ENCODE results near the gene MACROD2. TPM values are rescaled to one million over a fixed set of nuclear protein-coding genes. Genes with fewer than 3 reads are reported as not detected.

MACROD2 gene
- total RNA-seq, 1 experiment from 2014 or later: 1.6 TPM

DNA sequence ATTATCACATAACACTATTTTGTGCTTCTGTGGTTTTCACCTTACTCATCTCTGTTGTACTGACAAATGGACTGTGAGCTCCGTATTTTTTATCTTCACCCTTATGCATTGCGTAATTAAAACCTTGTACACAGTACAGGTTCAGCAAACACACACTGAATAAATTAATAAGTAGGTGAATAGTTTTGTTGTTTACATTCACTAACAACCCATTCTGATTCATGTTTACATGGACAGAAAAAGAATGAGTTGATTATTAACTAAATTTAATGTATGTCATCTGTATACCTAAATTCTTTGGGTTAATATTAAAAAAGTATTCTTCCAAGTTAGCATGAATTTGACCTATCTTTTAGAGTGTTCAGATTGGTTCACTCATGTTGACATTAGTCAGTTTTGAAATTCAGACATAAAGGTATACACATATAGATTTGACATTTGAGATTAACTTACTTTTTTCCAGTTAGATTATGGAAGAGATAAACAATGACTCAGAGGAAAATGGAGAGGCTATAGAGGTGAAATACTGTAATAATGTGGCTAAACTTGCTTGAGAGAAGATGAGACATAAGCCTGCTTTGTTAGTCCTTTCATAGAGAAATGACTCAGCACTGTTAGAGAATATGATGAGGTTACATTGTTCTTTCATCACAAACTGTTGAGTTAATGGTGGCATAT lies 883.8 kb downstream of the MACROD2 start:
- no peaks in the 10 kb centered on the region; a peak in 1 of 5 replicates for H3K9me3 Mint-ChIP-seq
- no peaks in the 10 kb centered on the region; the same call in 1 of the 2 replicates for H3K27me3 Mint-ChIP-seq (ENCODE audit: low read depth)
- Histone ChIP-seq H3K4me1 (ENCODE audit: insufficient read depth, low read length) (no peaks in the 10 kb centered on the region), H2AFZ (ENCODE audit: low read length) (no peak overlapping the region), H3K23me2 (ENCODE audit: insufficient read length, low read depth, low read length, poor library complexity, severe bottlenecking) (no peaks in the 10 kb centered on the region), H3K18ac (ENCODE audit: insufficient read length, low read depth, low read length) (no peak overlapping the region), H3K4me2 (ENCODE audit: insufficient read depth, insufficient read length, low read length) (no peak overlapping the region), H2BK15ac (ENCODE audit: low read depth, low read length) (no peak overlapping the region), H3K79me2 (ENCODE audit: insufficient read depth, low read length) (no peaks in the 10 kb centered on the region), H3K9me3 (ENCODE audit: control insufficient read depth, low read depth, low read length) (no peaks in the 10 kb centered on the region), H4K20me1 (ENCODE audit: control insufficient read depth, insufficient read depth, insufficient read length) (no peaks in the 10 kb centered on the region), H4K8ac (replicated peaks; ENCODE audit: insufficient read length, low read depth, low read length) (no peak overlapping the region), H2BK5ac (ENCODE audit: insufficient read length, low read length) (no peak overlapping the region), H3K56ac (ENCODE audit: insufficient read length, low read depth, low read length) (no peak overlapping the region), H2BK12ac (ENCODE audit: insufficient read length, low read depth, low read length) (no peak overlapping the region), H3K14ac (ENCODE audit: insufficient read depth, low read length) (no peak overlapping the region), H4K5ac (ENCODE audit: insufficient read length, low read depth, low read length) (no peak overlapping the region), H3K4ac (ENCODE audit: low read depth, low read length) (no peak overlapping the region), H3K27me3 (ENCODE audit: insufficient read depth, low read length) (no peaks in the 10 kb centered on the region), H2AK5ac (ENCODE audit: insufficient read length, low read length) (no peak overlapping the region), H3K9ac (ENCODE audit: extremely low read depth, insufficient read length, low read length) (no peak overlapping the region), H3K23ac (ENCODE audit: insufficient read length, low read depth, low read length) (no peak overlapping the region), H3K27ac (ENCODE audit: insufficient read length, low read depth, low read length) (no peak overlapping the region), H3T11ph (ENCODE audit: low read length) (no peak overlapping the region), H2BK120ac (ENCODE audit: low read depth, low read length, poor library complexity, severe bottlenecking) (no peak overlapping the region), H2BK20ac (ENCODE audit: low read depth, low read length, poor library complexity, severe bottlenecking) (no peak overlapping the region), H3K79me1 (ENCODE audit: insufficient read depth, low read depth, low read length, poor library complexity, severe bottlenecking) (no peaks in the 10 kb centered on the region), H4K91ac (ENCODE audit: insufficient read length, low read depth, low read length) (no peak overlapping the region)
- H3K4me1 Mint-ChIP-seq: peaks cover 9 to 20% of the 10 kb centered on the region in 2 experiments
- no CpG with 5 or more reads among the region's 2 CpGs for WGBS (ENCODE audit: extremely low coverage, insufficient read length, low lambda C conversion rate)
- DNase-seq: no peak
- no peak overlapping the region for H3K27ac Mint-ChIP-seq
- H3K4me3 Mint-ChIP-seq: no peak overlapping the region
- no peaks in the 10 kb centered on the region for H3K36me3 Mint-ChIP-seq (ENCODE audit: insufficient read depth in 1 of 3, low read depth in 3 of 3)
- TF ChIP-seq, protein P1, sequence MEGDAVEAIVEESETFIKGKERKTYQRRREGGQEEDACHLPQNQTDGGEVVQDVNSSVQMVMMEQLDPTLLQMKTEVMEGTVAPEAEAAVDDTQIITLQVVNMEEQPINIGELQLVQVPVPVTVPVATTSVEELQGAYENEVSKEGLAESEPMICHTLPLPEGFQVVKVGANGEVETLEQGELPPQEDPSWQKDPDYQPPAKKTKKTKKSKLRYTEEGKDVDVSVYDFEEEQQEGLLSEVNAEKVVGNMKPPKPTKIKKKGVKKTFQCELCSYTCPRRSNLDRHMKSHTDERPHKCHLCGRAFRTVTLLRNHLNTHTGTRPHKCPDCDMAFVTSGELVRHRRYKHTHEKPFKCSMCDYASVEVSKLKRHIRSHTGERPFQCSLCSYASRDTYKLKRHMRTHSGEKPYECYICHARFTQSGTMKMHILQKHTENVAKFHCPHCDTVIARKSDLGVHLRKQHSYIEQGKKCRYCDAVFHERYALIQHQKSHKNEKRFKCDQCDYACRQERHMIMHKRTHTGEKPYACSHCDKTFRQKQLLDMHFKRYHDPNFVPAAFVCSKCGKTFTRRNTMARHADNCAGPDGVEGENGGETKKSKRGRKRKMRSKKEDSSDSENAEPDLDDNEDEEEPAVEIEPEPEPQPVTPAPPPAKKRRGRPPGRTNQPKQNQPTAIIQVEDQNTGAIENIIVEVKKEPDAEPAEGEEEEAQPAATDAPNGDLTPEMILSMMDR (conservative IDR thresholded peaks at IDR 0.05): no peak

Data from H9 (cell line).